Ishikawa (cell line): ENCODE measurements around the gene MAST2.

Experiments used
- CREB1 ChIP-seq: IDR thresholded peaks from 2 replicates; pipeline ENCODE4 v1.6.1; 2012; ENCODE audit warnings: low read depth
- EP300 ChIP-seq: IDR thresholded peaks from 2 replicates; pipeline ENCODE4 v1.6.1; 2012; ENCODE audit warnings: borderline replicate concordance
- MAX ChIP-seq: IDR thresholded peaks from 2 replicates; pipeline ENCODE4 v1.6.1; 2012
- NFIC ChIP-seq: IDR thresholded peaks from 2 replicates; pipeline ENCODE4 v1.6.1; 2012
- TAF1 ChIP-seq: IDR thresholded peaks from 2 replicates; pipeline ENCODE4 v1.6.1; 2012; ENCODE audit warnings: low read depth, mild to moderate bottlenecking

- TF ChIP-seq MAX (no peak), NFIC (no peak), TAF1 (no peak), EP300 (no peak), CREB1 (no peak)
Observed at GRCh38 chr1:45843474-45843905, 40.1 kb downstream of the MAST2 start.
